CD1c-positive myeloid dendritic cell (primary cell): ENCODE results near the gene TK1.

Experiments used
- DNase-seq: peaks from one replicate; pipeline ENCODE4 v3.0.0-alpha.2; 2016; ENCODE audit errors: extremely low spot score

TK1 gene

GRCh38 chr17:78219396-78220150 lies 32.7 kb upstream of the TK1 start:
- no peak for DNase-seq

- no peak for DNase-seq
These were observed 27.8 kb upstream of the TK1 start for GRCh38 chr17:78214706-78215061.

GRCh38 chr17:78214016-78214705 lies 27.3 kb upstream of the TK1 start, which contains the start of gene BIRC5:
BIRC5 (plus strand) TSS chr17:78214253; CDS start chr17:78214317, 64 bp downstream.
- peak; percentile 94 for DNase-seq

- DNase-seq: no peak
These were observed 24.2 kb upstream of the TK1 start for GRCh38 chr17:78211032-78211431.

DNA sequence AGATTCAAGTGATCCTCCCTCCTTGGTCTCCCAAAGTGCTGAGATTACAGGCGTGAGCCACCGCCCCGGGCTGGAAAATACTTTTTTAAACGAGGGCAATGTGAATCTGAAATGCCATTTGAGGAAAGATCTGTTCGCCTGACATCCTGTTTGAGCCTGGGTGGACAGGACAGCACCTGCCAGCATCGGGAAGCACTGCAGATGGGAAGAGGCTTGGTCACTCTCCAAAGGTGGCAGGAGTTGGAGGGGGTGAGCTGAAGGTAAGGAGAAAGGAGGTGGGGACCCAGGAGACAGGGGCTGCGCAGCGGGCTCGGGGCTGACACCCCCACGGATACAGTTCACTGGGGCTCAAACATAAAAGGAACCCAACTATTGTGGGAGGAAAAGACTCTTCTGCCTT lies 23.3 kb upstream of the TK1 start:
- DNase-seq: no peak

DNA sequence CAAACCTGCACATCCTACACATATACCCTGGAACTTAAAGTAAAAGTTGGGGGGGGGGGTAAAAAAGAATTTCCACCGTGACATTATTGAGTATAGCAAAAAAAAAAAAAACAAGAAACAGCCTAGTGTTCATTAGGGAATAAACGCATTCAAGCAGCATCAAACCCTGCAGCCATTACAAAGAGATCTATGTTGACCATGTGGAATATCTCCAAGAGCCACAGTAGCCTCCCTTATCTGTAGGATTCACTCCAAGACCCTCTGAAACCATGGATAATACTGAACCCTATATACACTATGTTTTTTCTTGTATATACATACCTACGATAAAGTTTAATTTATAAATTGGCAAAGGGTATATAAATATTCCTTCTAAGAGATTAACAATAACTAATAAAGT lies 21.6 kb upstream of the TK1 start:
- DNase-seq: no peak

DNA sequence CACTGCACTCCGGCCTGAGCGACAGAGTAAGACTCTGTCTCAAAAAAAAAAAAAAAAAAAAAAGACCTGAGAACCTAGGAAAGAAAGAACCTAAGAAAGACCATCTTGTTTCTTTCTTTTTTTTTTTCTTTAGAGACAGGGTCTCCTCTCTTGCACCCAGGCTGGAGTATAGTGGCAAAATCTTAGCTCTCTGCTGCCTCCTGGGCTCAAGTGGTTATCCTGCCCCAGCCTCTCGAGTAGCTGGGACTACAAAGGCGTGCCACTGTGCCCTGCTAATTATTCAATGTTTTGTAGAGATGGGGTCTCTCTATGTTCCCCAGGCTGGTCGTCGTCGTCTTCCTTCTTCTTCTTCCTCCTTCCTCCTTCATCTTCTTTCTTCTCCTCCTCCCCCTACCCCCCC lies 19.4 kb upstream of the TK1 start:
- DNase-seq: no peak

GRCh38 chr17:78205124-78205775 lies 18.4 kb upstream of the TK1 start:
- no peak for DNase-seq

DNA sequence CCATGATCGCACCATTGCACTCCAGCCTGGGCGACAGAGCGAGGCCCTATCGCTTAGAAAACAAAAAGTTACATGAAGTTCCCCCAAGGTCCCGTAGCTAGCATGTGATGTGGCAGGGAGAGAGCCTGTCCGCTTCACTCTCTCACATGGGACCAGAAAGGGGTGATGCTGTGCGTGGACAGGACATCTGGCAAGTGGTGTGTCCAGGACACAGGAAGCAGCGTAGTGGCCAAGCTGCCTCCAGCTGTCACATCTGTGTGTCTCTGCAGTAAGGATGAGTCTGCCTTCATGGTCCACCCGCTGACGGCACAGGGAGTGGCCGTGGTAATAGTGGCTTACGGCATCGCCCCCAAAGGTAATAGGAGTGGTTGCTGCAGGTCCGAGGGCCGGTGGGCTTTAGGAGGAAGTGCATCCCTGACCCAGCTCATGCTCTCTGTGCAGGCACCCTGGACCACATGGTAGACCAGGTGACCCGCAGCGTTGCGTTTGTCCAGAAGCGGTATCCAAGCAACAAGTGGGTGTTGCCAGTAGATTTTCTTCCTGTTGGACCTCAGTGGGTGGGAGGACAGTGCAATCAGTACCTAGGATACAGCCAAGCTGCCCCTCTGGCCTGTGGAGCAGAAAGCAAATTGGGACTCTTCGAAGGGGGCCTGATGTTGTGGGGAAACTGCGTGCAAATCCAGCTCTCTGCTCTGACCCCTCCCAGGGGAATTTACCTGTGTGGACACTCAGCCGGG lies 17.7 kb upstream of the TK1 start:
- no peak for DNase-seq

DNA sequence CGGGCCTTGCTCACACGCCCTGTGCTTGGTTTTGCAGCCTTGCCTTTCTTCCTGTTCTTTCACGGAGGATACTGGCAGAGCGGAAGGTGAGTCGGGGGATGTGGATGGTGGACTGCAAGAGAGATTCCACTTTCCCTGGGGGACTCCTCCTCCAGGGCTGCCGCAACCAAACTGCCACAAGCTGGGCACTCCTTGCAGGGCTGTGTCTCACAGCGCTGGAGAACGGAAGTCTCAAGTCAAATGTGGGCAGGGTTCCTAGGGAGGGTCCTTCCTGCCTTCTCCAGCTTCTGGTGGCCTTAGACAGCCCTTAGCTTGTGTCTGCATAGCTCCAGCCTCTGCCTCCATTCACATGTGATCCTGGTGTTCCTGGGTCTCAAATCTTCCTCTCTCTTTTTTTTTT lies 15.8 kb upstream of the TK1 start:
- DNase-seq: no peak

DNA sequence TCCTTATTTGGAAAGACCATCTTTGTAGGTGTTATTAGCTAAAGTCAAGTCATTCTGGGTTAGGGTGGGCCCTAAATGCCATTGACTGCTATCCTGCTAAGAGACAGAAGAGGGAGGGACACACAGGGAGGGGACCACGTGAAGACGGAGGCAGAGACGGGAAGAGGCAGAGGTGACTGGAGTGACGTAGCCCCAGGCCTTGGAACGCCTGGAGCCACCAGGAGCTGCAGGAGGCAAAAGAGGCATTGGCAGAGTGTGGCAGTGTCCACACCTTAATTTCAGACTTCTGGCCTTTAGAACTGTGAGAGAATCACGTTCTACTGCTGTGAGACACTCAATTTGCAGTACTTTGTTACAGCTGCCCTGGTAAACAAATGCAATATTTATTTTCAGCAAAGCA lies 13.6 kb upstream of the TK1 start:
- DNase-seq: no peak

DNA sequence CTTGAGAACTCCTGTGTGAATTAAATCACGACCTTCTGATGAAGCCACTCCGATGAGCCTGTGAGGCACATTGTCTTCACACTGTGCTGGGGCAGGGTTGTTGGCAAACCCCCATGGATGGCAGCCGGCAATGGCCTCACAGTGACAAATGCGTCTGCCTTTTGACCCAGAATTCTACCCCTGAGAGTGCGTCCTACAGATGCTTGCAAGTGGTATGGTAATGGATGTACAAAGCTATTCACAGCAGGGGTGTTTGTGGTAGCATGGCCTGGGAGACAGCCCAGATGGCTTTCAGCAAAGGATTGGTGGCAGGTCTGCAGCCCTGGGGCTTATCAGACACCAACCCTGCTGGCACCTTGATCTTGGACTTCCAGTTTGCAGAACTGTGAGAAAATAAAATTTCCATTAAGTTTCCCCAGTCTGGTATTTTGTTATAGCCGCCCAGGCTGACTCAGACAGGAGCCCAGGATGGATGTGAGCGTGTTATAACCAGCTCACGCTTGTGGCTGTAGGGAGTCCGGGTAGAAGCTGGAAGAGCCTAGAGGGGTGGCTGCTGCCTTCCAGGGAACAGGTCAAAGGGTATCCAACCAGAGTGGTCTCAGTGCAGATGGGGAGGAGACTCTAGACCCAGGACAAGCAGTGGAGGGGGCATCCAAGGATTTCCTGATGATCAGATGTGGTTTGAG lies 10.4 kb upstream of the TK1 start:
- no peak for DNase-seq

DNA sequence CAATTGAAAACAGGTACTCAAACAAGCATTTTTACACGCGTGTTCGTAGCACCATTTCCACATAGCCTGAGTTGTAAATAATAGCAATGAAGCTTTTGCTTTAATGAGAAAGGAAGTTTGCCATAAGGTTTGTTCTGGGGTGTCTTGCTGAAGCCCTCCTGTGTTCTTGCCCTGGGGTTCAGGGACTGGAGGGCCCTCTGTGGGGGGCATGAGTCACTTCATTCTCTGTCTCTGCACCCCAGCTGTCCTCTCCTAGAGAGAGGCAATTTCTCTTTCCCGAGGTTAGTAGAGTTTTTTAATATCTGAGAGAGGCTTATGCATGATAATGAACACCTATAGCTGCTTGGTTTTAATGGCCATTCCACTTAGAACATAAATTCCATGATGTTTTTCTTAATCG lies 9.9 kb upstream of the TK1 start:
- DNase-seq: no peak

- peak; percentile 76 for DNase-seq
These were observed 716 bp downstream of the TK1 start for GRCh38 chr17:78185981-78186691.

DNA sequence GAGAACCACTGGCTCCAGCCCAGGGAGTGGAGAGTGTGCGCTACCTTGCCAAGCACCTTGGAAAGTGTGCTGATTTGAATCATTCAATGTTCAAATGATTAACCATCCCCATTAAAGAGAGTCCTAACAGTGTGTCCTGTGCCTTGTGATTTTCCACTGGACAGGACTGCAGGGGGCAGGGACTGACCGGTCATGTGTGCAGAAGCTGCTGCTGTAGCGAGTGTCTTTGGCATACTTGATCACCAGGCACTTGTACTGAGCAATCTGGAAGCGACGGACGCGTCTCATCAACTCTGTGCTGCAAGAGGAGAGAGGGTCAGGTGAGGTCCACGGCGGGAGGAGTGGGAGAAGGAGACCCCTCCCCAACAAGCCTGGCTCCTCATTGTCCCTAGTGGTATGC lies 2.0 kb downstream of the TK1 start:
- DNase-seq: no peak

DNA sequence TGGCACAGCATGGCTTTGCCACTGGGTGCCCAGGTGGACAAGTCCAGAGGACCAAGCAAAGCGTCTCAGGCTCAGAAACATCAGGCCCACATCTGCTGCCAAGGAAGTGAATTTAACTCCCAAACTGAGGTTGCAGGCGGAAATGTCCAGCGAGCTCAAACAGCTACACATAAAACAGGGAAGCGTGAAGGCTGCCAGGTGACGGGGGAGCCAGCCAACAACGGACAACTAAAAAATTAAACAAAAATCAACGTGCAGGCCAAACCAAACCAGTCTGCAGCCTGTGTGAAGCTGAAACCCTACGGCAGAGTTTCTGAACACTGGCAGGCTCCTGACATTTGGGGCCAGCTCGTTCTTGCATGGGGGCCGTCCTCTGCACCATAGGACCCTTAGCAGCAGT lies 2.5 kb downstream of the TK1 start:
- DNase-seq: no peak

GRCh38 chr17:78183916-78184315 lies 2.9 kb downstream of the TK1 start:
- no peak for DNase-seq

DNA sequence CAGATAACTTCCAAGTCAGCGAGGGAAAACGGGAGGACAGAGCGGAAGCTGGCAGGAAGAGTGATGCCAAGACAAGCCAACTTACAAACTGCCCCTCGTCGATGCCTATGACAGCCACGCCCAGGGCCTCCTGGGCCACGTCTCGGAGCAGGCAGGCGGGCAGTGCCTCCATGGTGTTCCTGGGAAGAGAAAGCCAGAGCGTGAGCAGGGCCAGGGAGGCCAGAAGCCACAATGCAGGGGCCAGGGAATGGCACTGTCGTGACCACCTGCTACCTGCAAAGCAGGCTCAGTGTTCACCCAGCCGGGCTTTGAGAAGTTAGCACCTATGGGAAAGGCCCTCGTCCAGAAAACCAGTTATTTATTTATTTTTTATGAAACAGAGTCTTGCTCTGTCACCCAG lies 4.3 kb downstream of the TK1 start:
- DNase-seq: no peak

DNA sequence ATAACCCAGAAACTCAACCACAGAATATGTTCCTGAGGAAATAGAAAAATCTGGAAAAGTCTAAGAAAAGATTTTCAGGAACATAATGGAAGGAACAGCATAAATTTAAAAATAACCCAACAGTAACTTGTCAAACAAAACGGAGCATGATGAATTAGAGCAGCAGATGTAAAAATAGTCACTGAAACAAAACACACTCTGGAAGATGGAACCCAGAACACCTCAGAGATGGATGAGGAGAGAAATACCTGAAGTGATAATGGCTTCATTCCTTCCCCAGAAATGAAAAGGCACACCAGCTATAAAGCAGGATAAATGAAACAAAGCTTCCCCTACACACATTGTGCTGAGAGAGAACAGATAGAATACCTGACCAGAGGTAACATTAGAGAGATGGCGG lies 6.3 kb downstream of the TK1 start:
- no peak for DNase-seq

GRCh38 chr17:78180083-78180482 lies 6.8 kb downstream of the TK1 start:
- DNase-seq: no peak

DNA sequence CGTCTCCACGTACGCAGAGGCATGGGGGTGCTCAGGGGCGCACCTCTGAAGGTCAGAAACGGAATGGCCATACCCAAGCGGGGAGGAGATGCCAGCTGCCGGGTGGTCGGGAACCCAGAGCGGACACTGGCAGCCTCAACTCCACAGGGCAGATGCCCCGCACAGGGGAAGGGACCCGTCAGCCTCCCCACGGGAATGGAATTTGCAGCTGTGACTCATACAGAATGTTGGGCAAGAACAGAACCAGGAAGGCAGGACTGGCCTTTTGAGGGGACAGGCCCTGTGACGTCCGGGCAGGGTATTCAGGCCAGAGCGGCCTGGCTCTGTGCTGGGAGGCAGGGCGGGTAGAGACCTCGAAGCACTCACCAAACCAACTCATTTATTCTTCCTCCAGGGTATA lies 7.5 kb downstream of the TK1 start:
- peak; percentile 70 for DNase-seq
